Large intestine (tissue), 3 donors: ENCODE results near the gene ANO2. TPM values are rescaled to one million over a fixed set of nuclear protein-coding genes. Genes with fewer than 3 reads are reported as not detected.
A peak's percentile ranks its signal among the peaks of the same experiment; 100 is the strongest.

Experiments
- DNase-seq, 2 donors: peaks; one replicate each; pipeline versions ENCODE4 v3.0.0 to v3.0.0-alpha.2; 2013
- H3K27ac ChIP-seq: one replicate; pipeline ENCODE4 v1.5.1; 2013; ENCODE audit warnings: low read length
- H3K27me3 ChIP-seq: 2 replicates; pipeline ENCODE4 v1.6.1; 2013; ENCODE audit warnings: low read length; ENCODE audit not compliant: control insufficient read depth, insufficient read depth
- H3K36me3 ChIP-seq: 2 replicates; pipeline ENCODE4 v1.6.1; 2013; ENCODE audit warnings: low read length; ENCODE audit not compliant: control insufficient read depth, insufficient read depth
- H3K4me1 ChIP-seq: one replicate; pipeline ENCODE4 v1.6.1; 2013; ENCODE audit warnings: low read length; ENCODE audit not compliant: control insufficient read depth, insufficient read depth
- H3K4me3 ChIP-seq: one replicate; pipeline ENCODE4 v1.5.1; 2013; ENCODE audit warnings: low read length
- H3K9me3 ChIP-seq: one replicate; pipeline ENCODE4 v1.6.1; 2013; ENCODE audit warnings: mild to moderate bottlenecking, low read depth, low read length, moderate library complexity; ENCODE audit not compliant: control insufficient read depth
- WGBS: methylation state at CpG from one replicate; pipeline ENCODE4 v1.1.5; 2013; ENCODE audit warnings: low lambda C conversion rate; ENCODE audit not compliant: insufficient coverage; 5-methylcytosine and 5-hydroxymethylcytosine counted together
- polyA plus RNA-seq: library from polyadenylated mRNA; unstranded; fragments of 120-200 nt; gene quantifications from one replicate; pipeline ENCODE4 v1.2.1, GENCODE V29; 2013

Gene ANO2
- polyA plus RNA-seq, 1 donor: 2.7 TPM

- Histone ChIP-seq H3K4me1 (no peaks in the 10 kb centered on the region), H3K4me3 (no peak overlapping the region), H3K9me3 (no peaks in the 10 kb centered on the region), H3K27me3 (peaks cover 11% of the 10 kb centered on the region), H3K36me3 (no peaks in the 10 kb centered on the region), H3K27ac (no peak overlapping the region)
- no CpG with 5 or more reads among the region's 9 CpGs for WGBS
- no peak for DNase-seq
Observed at GRCh38 chr12:5976196-5976595, 31.1 kb upstream of the ANO2 start.

DNA sequence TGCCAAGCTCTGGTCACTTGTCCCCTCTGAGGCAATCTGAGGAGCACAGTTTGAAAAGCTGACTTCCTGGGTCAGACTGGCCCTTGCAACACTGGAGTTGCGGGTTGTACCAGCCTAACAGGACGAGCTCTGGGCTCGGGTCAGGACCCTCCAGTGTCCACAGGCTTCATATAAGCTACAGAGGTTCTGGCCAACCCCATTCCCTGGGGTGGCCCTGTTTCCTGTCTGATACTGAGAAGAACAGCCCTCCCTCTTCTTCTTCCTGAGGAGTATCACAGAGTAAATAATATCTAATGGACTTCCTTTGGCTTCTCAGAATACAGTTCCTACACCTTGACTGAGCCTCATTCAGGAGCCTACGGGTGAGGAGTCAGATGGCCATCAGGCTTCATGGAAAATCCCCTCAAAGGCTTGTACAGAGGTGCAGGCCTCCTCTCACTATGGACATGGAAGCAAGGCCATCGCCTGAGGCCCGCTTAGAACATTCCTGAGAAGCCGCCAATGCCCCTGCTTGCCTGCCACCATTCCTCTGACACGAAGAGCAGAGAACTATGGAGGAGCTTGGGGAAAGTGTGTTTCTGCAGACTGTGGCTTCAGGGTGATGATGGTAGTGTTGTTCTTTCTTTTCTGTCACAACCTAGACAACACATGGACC, 28.5 kb upstream of the ANO2 start:
- Histone ChIP-seq H3K9me3 (no peaks in the 10 kb centered on the region), H3K27me3 (peaks cover 12% of the 10 kb centered on the region), H3K4me1 (no peaks in the 10 kb centered on the region), H3K4me3 (no peak overlapping the region), H3K36me3 (no peaks in the 10 kb centered on the region), H3K27ac (no peak overlapping the region)
- no peak for DNase-seq
- WGBS: no CpG with 5 or more reads among the region's 8 CpGs

- Histone ChIP-seq H3K36me3 (no peaks in the 10 kb centered on the region), H3K4me1 (no peaks in the 10 kb centered on the region), H3K9me3 (no peaks in the 10 kb centered on the region), H3K27me3 (peaks cover 12% of the 10 kb centered on the region), H3K4me3 (no peak overlapping the region), H3K27ac (no peak overlapping the region)
- WGBS: no CpG with 5 or more reads among the region's 8 CpGs
- DNase-seq: no peak
Observed at GRCh38 chr12:5972387-5972786, 27.3 kb upstream of the ANO2 start.

DNA sequence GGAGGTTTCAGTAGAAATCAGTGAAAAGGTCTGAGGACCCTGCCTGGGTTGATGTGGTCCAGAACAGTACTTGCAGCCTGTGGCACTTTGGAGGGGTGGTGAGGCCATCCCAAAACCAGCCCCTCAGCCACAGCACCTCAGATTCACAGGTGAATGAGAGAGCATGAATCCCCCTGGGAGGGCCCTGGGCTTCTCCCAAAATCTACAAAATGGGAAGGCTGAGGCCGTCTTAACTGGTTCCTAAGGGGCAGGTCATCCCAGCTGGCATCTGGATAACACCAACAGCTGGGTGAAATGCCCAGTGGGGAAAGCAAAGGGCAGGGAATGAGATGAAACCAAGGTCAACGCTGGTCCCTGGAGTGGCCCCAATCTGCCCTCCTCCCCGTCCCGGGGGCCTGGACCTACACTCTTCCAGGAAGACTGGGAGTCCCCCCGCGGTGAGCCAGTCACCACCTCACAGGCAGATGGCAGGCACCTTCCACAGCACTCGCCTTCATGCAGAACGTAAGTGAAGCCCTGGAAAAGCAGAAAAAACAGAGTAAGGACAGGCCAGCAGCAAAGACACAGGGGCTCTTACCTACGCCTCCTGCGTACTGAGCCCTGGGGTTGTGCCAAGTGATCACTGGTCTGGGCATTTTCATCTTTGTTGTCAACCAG, 26.3 kb upstream of the ANO2 start:
- no peaks in the 10 kb centered on the region for H3K36me3 ChIP-seq
- WGBS: no CpG with 5 or more reads among the region's 10 CpGs
- H3K27ac ChIP-seq: no peak overlapping the region
- H3K4me1 ChIP-seq: no peaks in the 10 kb centered on the region
- DNase-seq: no peak
- no peak overlapping the region for H3K4me3 ChIP-seq
- H3K27me3 ChIP-seq: peaks cover 9% of the 10 kb centered on the region
- H3K9me3 ChIP-seq: no peaks in the 10 kb centered on the region

- H3K36me3 ChIP-seq: no peaks in the 10 kb centered on the region
- peaks cover under 1% of the 10 kb centered on the region for H3K4me1 ChIP-seq
- peaks cover 11% of the 10 kb centered on the region for H3K27me3 ChIP-seq
- H3K4me3 ChIP-seq: no peak overlapping the region
- no peak overlapping the region for H3K27ac ChIP-seq
- no peaks in the 10 kb centered on the region for H3K9me3 ChIP-seq
- WGBS: no CpG with 5 or more reads among the region's 5 CpGs
- no peak for DNase-seq
Observed at GRCh38 chr12:5969974-5970690, 25.1 kb upstream of the ANO2 start.

GRCh38 chr12:5969156-5969973, 24.3 kb upstream of the ANO2 start:
- no CpG with 5 or more reads among the region's 17 CpGs for WGBS

GRCh38 chr12:5967645-5968415, 22.8 kb upstream of the ANO2 start:
- DNase-seq: no peak
- H3K27ac ChIP-seq: no peak overlapping the region
- peaks cover 2% of the 10 kb centered on the region for H3K4me1 ChIP-seq
- H3K9me3 ChIP-seq: no peaks in the 10 kb centered on the region
- H3K27me3 ChIP-seq: peaks cover 11% of the 10 kb centered on the region
- no peak overlapping the region for H3K4me3 ChIP-seq
- WGBS: no CpG with 5 or more reads among the region's 17 CpGs
- no peaks in the 10 kb centered on the region for H3K36me3 ChIP-seq

More at GRCh38 chr12:5969156-5969973, 24.3 kb upstream of the ANO2 start:
- peaks cover 2% of the 10 kb centered on the region for H3K4me1 ChIP-seq
- no peaks in the 10 kb centered on the region for H3K36me3 ChIP-seq
- DNase-seq: no peak
- H3K4me3 ChIP-seq: no peak overlapping the region
- H3K27me3 ChIP-seq: peaks cover 8% of the 10 kb centered on the region
- H3K9me3 ChIP-seq: no peaks in the 10 kb centered on the region
- no peak overlapping the region for H3K27ac ChIP-seq

DNA sequence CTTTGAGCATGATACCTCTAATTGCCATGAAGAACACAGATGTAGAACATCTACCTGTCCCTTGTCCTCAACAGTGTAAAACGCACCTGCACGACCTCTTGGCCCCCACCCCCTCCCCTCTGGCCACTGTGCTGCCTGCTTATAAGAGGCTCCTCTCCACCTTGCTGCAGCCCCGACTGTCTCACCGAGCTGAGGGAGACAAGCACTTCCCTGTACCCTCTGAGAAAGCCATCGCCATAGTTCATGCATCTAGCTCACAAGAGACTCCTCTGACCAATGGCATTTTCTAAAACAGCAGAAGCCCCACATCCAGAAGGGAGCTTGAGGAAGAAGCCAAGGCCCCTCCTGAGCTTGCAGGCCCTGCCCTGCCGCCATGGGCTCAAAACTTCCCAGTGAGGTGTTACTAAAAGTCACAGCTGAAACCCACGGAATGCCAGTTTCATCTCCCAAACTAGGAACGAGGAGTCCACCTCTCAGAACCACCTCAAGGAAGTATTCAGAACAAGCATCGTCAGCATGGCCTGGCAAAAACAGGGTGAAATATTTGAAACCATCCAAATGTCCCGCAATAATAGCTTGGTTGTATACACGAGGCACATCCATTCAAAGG, 21.5 kb upstream of the ANO2 start:
- H3K4me3 ChIP-seq: no peak overlapping the region
- H3K9me3 ChIP-seq: no peaks in the 10 kb centered on the region
- WGBS: no CpG with 5 or more reads among the region's 11 CpGs
- no peaks in the 10 kb centered on the region for H3K36me3 ChIP-seq
- peaks cover 11% of the 10 kb centered on the region for H3K27me3 ChIP-seq
- no peak overlapping the region for H3K27ac ChIP-seq
- DNase-seq: no peak
- H3K4me1 ChIP-seq: peaks cover 2% of the 10 kb centered on the region

DNA sequence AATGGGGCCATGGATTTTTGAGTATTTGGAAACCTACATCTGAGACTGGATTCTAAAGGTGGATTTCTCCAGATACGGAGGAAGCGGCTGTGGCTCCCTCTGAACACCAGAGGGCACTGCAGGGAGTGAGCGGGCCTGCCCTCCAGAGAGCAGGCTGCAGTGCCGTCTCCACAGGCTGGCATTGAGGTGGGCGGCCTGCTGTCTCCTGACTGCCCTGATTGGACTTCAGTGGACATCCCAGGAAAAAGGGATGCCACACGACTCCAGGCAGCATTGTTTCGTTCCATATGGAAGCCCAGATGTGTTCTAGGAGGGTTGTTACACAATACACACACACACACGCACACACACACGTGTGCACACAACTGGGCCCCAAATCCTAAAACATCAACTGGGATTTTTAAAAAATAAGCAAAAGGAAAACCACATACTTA, 20.9 kb upstream of the ANO2 start:
- DNase-seq: peak; percentile 14 to 25

More for the DNA sequence above, 20.9 kb upstream of the ANO2 start:
- peaks cover 2% of the 10 kb centered on the region for H3K4me1 ChIP-seq
- no CpG with 5 or more reads among the region's 9 CpGs for WGBS
- H3K9me3 ChIP-seq: no peaks in the 10 kb centered on the region
- H3K27ac ChIP-seq: no peak overlapping the region
- no peak overlapping the region for H3K4me3 ChIP-seq
- H3K27me3 ChIP-seq: peaks cover 7% of the 10 kb centered on the region
- H3K36me3 ChIP-seq: no peaks in the 10 kb centered on the region
